ENCODE measurements around the gene FADS3.

GRCh38 chr11:61885784-61886580, 5.4 kb downstream of the FADS3 start:
- TF ChIP-seq CTCF (conservative IDR thresholded peaks at IDR 0.05; ENCODE audit: low read depth, low read length) (no peak), EZH2phosphoT487 (IDR thresholded peaks at IDR 0.05; ENCODE audit: borderline replicate concordance, low read length) (no peak)
